CD4-positive, alpha-beta memory T cell (primary cell): ENCODE measurements around the gene TMIE. TPM values are rescaled to one million over a fixed set of nuclear protein-coding genes. Genes with fewer than 3 reads are reported as not detected.

Experiments used
- CTCF ChIA-PET: fragments of 350-600 bp; sonication (Branson Sonifier 250); formaldehyde crosslinking; loops from one replicate; lab custom pipeline; 2021; ENCODE audit warnings: inconsistent platforms; ENCODE audit not compliant: partially characterized antibody; lab: Charles Lee
- POLR2A ChIA-PET: fragments of 350-600 bp; sonication (Branson Sonifier 250); formaldehyde crosslinking; loops from one replicate; lab custom pipeline; 2021; ENCODE audit not compliant: partially characterized antibody; lab: Charles Lee
- DNase-seq, 5 donors: peaks; one replicate each; pipeline versions ENCODE4 v3.0.0 to v3.0.0-alpha.2; 2020 to 2022; ENCODE audit warnings: mixed read lengths in 1 of 5
- H3K27ac ChIP-seq: one replicate; pipeline ENCODE4 v1.7.0; 2013; ENCODE audit warnings: low read depth, low read length
- H3K27me3 ChIP-seq: 2 replicates; pipeline ENCODE4 v1.7.0; 2013; ENCODE audit warnings: mild to moderate bottlenecking, low read length, moderate library complexity; ENCODE audit not compliant: insufficient read depth
- H3K36me3 ChIP-seq: 2 replicates; pipeline ENCODE4 v1.7.0; 2013; ENCODE audit warnings: mild to moderate bottlenecking, low read length, moderate library complexity; ENCODE audit not compliant: insufficient read depth
- H3K4me1 ChIP-seq: 2 replicates; pipeline ENCODE4 v1.7.0; 2013; ENCODE audit warnings: mild to moderate bottlenecking, low read length, moderate library complexity; ENCODE audit not compliant: insufficient read depth
- H3K4me3 ChIP-seq, 2 donors: one replicate each; pipeline ENCODE4 v1.7.0; 2013; ENCODE audit warnings: low read length in 2 of 2, mild to moderate bottlenecking in 1 of 2
- H3K9me3 ChIP-seq, 2 donors: one replicate each; pipeline ENCODE4 v1.7.0; 2013; ENCODE audit warnings: low read length in 2 of 2, control low read depth in 1 of 2; ENCODE audit not compliant: control insufficient read depth in 1 of 2
- H3K27ac Mint-ChIP-seq, 7 donors: one replicate each; pipeline ENCODE4 v1.8.0; 2020 to 2021; ENCODE audit warnings: mixed read lengths in 7 of 7, mild to moderate bottlenecking in 6 of 7, inconsistent platforms in 3 of 7, moderate library complexity in 3 of 7
- H3K27me3 Mint-ChIP-seq, 2 donors: one replicate each; pipeline ENCODE4 v1.8.0; 2020 to 2021; ENCODE audit warnings: mixed read lengths in 2 of 2
- H3K36me3 Mint-ChIP-seq, 2 donors: one replicate each; pipeline ENCODE4 v1.8.0; 2020 to 2021; ENCODE audit warnings: mixed read lengths in 2 of 2, inconsistent platforms in 1 of 2, mild to moderate bottlenecking in 1 of 2
- H3K4me1 Mint-ChIP-seq, 4 donors: one replicate each; pipeline ENCODE4 v1.8.0; 2020 to 2021; ENCODE audit warnings: mixed read lengths in 4 of 4, mild to moderate bottlenecking in 1 of 4
- H3K4me3 Mint-ChIP-seq, 8 donors: one replicate each; pipeline ENCODE4 v1.8.0; 2020 to 2021; ENCODE audit warnings: mixed read lengths in 8 of 8, mild to moderate bottlenecking in 7 of 8, moderate library complexity in 6 of 8, inconsistent platforms in 3 of 8
- H3K9me3 Mint-ChIP-seq, 8 donors: one replicate each; pipeline ENCODE4 v1.8.0; 2020 to 2021; ENCODE audit warnings: mixed read lengths in 8 of 8, mild to moderate bottlenecking in 5 of 8, inconsistent platforms in 3 of 8, moderate library complexity in 1 of 8
- intact Hi-C: fragments of 100-400 bp; cut with micrococcal nuclease; formaldehyde crosslinking; loops from one replicate; pipeline ENCODE4 v1.15.1; 2023
- polyA plus RNA-seq, 2 donors: library from polyadenylated mRNA; unstranded; fragments of 300-500 nt; fragmentation: Illumina TruSeq; gene quantifications; one replicate each; pipeline ENCODE4 v1.2.3, GENCODE V29; 2021
- total RNA-seq, 2 experiments: library from RNA; stranded (reverse); gene quantifications; one replicate each; pipeline ENCODE4 v1.2.3, GENCODE V29; 2021

TMIE gene
- total and polyA plus RNA-seq, 4 experiments from 2014 or later, result 0.70 to 3.3 (median 2.7) TPM

- ChIA-PET POLR2A (interaction anchor here (1.6 kb wide), 1 partner anchor 204 kb away, joined by 4 read pairs; no protein-coding TSS in a partner anchor), CTCF (interaction anchor here (0.9 to 2.9 kb wide), 4 partner anchors 10 to 619 kb away, joined by 3 to 14 read pairs (median 7); no protein-coding TSS in a partner anchor)
- H3K4me1 Mint-ChIP-seq, result peaks cover 6 to 11% (median 9%) of the 10 kb centered on the region in 4 donors
- no peaks in the 10 kb centered on the region for H3K9me3 Mint-ChIP-seq
- H3K4me3 Mint-ChIP-seq, result no peak overlapping the region
- no peak for DNase-seq
- H3K36me3 Mint-ChIP-seq, result peaks cover 3 to 5% of the 10 kb centered on the region in 2 donors
- intact Hi-C loops, result loop anchor here (1.0 to 2.0 kb wide), 4 partner anchors 203 to 769 kb away; partner anchors contain the start of gene SCAP
- H3K9me3 ChIP-seq, result no peaks in the 10 kb centered on the region
- peak overlapping the region in 1 of 7 donors; percentile 81 for H3K27ac Mint-ChIP-seq
- no peak overlapping the region for H3K27ac ChIP-seq
- H3K27me3 ChIP-seq, result no peaks in the 10 kb centered on the region
- no peaks in the 10 kb centered on the region for H3K36me3 ChIP-seq
- peaks cover 11% of the 10 kb centered on the region for H3K4me1 ChIP-seq
- peaks cover 0 to 2% of the 10 kb centered on the region in 2 donors for H3K27me3 Mint-ChIP-seq
- no peak overlapping the region for H3K4me3 ChIP-seq
Observed at GRCh38 chr3:46705751-46706552, 4.8 kb downstream of the TMIE start.

- Histone ChIP-seq H3K27me3 (no peaks in the 10 kb centered on the region), H3K4me1 (peaks cover 3% of the 10 kb centered on the region), H3K9me3 (no peaks in the 10 kb centered on the region), H3K4me3 (no peak overlapping the region), H3K36me3 (no peaks in the 10 kb centered on the region), H3K27ac (no peak overlapping the region)
- DNase-seq, result no peak
- ChIA-PET POLR2A (no interaction called here), CTCF (interaction anchor here (1.6 to 2.9 kb wide), 5 partner anchors 9 to 188 kb away, joined by 3 to 14 read pairs (median 8); no protein-coding TSS in a partner anchor)
- Mint-ChIP-seq H3K36me3 (peaks cover 3 to 5% of the 10 kb centered on the region in 2 donors), H3K9me3 (no peaks in the 10 kb centered on the region), H3K27ac (peak overlapping the region in 2 of 7 donors; percentile 29 to 42), H3K4me3 (no peak overlapping the region), H3K4me1 (peaks cover 4 to 5% (median 5%) of the 10 kb centered on the region in 4 donors), H3K27me3 (peaks cover 0 to 2% of the 10 kb centered on the region in 2 donors)
- intact Hi-C loops, result no loop called here
Observed at GRCh38 chr3:46706771-46707582, 5.8 kb downstream of the TMIE start.

- peaks cover 0 to 3% (median 0%) of the 10 kb centered on the region in 4 donors for H3K4me1 Mint-ChIP-seq
- H3K36me3 ChIP-seq, result no peaks in the 10 kb centered on the region
- H3K27ac Mint-ChIP-seq, result no peak overlapping the region
- no peaks in the 10 kb centered on the region for H3K27me3 ChIP-seq
- H3K9me3 ChIP-seq, result no peaks in the 10 kb centered on the region
- no peaks in the 10 kb centered on the region for H3K4me1 ChIP-seq
- no peak for DNase-seq
- H3K9me3 Mint-ChIP-seq, result no peaks in the 10 kb centered on the region
- peaks cover 3 to 5% of the 10 kb centered on the region in 2 donors for H3K36me3 Mint-ChIP-seq
- no peak overlapping the region for H3K4me3 ChIP-seq
- no peak overlapping the region for H3K4me3 Mint-ChIP-seq
- intact Hi-C loops, result no loop called here
- ChIA-PET POLR2A (no interaction called here), CTCF (interaction anchor here (1.1 to 2.9 kb wide), 5 partner anchors 9 to 187 kb away, joined by 3 to 14 read pairs (median 4); no protein-coding TSS in a partner anchor)
- H3K27me3 Mint-ChIP-seq, result peaks cover 0 to 2% of the 10 kb centered on the region in 2 donors
- H3K27ac ChIP-seq, result no peak overlapping the region
Observed at GRCh38 chr3:46707601-46708011, 6.4 kb downstream of the TMIE start.

- intact Hi-C loops, result no loop called here
- Mint-ChIP-seq H3K36me3 (peaks cover 3 to 5% of the 10 kb centered on the region in 2 donors), H3K4me1 (peaks cover 0 to 4% (median 1%) of the 10 kb centered on the region in 4 donors), H3K27me3 (peaks cover 0 to 2% of the 10 kb centered on the region in 2 donors), H3K9me3 (no peaks in the 10 kb centered on the region), H3K4me3 (no peak overlapping the region), H3K27ac (no peak overlapping the region)
- no peaks in the 10 kb centered on the region for H3K4me1 ChIP-seq
- H3K27ac ChIP-seq, result no peak overlapping the region
- H3K4me3 ChIP-seq, result no peak overlapping the region
- CTCF ChIA-PET, result interaction anchor here (0.9 to 1.9 kb wide), 4 partner anchors 10 to 616 kb away, joined by 3 to 8 read pairs (median 4); no protein-coding TSS in a partner anchor
- DNase-seq, result no peak
- no peaks in the 10 kb centered on the region for H3K9me3 ChIP-seq
- POLR2A ChIA-PET, result no interaction called here
- H3K27me3 ChIP-seq, result no peaks in the 10 kb centered on the region
- no peaks in the 10 kb centered on the region for H3K36me3 ChIP-seq
Observed at GRCh38 chr3:46708401-46709156, 7.4 kb downstream of the TMIE start.

GRCh38 chr3:46709157-46709654 lies 8.0 kb downstream of the TMIE start:
- H3K4me1 Mint-ChIP-seq, result peaks cover 0 to 4% (median 1%) of the 10 kb centered on the region in 4 donors
- H3K4me1 ChIP-seq, result no peaks in the 10 kb centered on the region
- DNase-seq, result no peak
- no peaks in the 10 kb centered on the region for H3K9me3 Mint-ChIP-seq
- H3K36me3 Mint-ChIP-seq, result peaks cover 3 to 5% of the 10 kb centered on the region in 2 donors
- H3K27ac ChIP-seq, result no peak overlapping the region
- H3K27me3 ChIP-seq, result no peaks in the 10 kb centered on the region
- H3K9me3 ChIP-seq, result no peaks in the 10 kb centered on the region
- H3K27me3 Mint-ChIP-seq, result peaks cover 0 to 2% of the 10 kb centered on the region in 2 donors
- ChIA-PET POLR2A (no interaction called here), CTCF (interaction anchor here (0.9 to 1.7 kb wide), 2 partner anchors 186 to 615 kb away, joined by 3 to 8 read pairs; no protein-coding TSS in a partner anchor)
- H3K27ac Mint-ChIP-seq, result peak overlapping the region in 3 of 7 donors; percentile 26 to 46 (median 27)
- H3K36me3 ChIP-seq, result no peaks in the 10 kb centered on the region
- intact Hi-C loops, result no loop called here
- H3K4me3 ChIP-seq, result no peak overlapping the region
- H3K4me3 Mint-ChIP-seq, result no peak overlapping the region

GRCh38 chr3:46709721-46710120 lies 8.5 kb downstream of the TMIE start:
- CTCF ChIA-PET, result interaction anchor here (0.6 to 1.1 kb wide), 4 partner anchors 185 to 651 kb away, joined by 3 read pairs; no protein-coding TSS in a partner anchor
- Histone ChIP-seq H3K4me1 (no peaks in the 10 kb centered on the region), H3K36me3 (no peaks in the 10 kb centered on the region), H3K9me3 (no peaks in the 10 kb centered on the region), H3K27me3 (no peaks in the 10 kb centered on the region), H3K4me3 (no peak overlapping the region), H3K27ac (no peak overlapping the region)
- Mint-ChIP-seq H3K4me1 (peaks cover 0 to 4% (median 1%) of the 10 kb centered on the region in 4 donors), H3K27me3 (peaks cover 0 to 2% of the 10 kb centered on the region in 2 donors), H3K4me3 (no peak overlapping the region), H3K9me3 (no peaks in the 10 kb centered on the region), H3K27ac (no peak overlapping the region), H3K36me3 (peaks cover 3 to 5% of the 10 kb centered on the region in 2 donors)
- intact Hi-C loops, result no loop called here
- POLR2A ChIA-PET, result no interaction called here
- no peak for DNase-seq
